Measurements from ENCODE around the gene SLC25A15.

- TF ChIP-seq CTCF (conservative IDR thresholded peaks at IDR 0.05; ENCODE audit: low read depth, low read length) (peak; percentile 75), EZH2 (IDR thresholded peaks at IDR 0.05; ENCODE audit: borderline replicate concordance, low read depth, low read length, poor library complexity, severe bottlenecking) (no peak)
These were observed 12.1 kb upstream of the SLC25A15 start for GRCh38 chr13:40777166-40777808.

All from A673 (cell line).